Liver (tissue), 3 donors: ENCODE data around the gene COPZ1.

Experiments used
- CTCF ChIP-seq: fragments of 150-350 bp; IDR thresholded peaks from 2 replicates; pipeline ENCODE4 v1.5.1; 2017; ENCODE audit warnings: improper control_type of control experiment, low read depth, low read length; ENCODE audit not compliant: missing input control
- EGR1 ChIP-seq, 2 donors: IDR thresholded peaks; 2 replicates each; pipeline ENCODE4 v1.6.1; 2016 to 2018; ENCODE audit warnings: antibody characterized with exemption in 2 of 2, low read depth in 2 of 2
- GABPA ChIP-seq, 2 donors: IDR thresholded peaks in 1 of 2; conservative IDR thresholded peaks in 1 of 2; 2 replicates each; pipeline ENCODE4 v1.6.1; 2016; ENCODE audit warnings: antibody characterized with exemption in 2 of 2, mild to moderate bottlenecking in 1 of 2, moderate library complexity in 1 of 2
- HNF4A ChIP-seq, 2 donors: conservative IDR thresholded peaks; 2 replicates each; pipeline ENCODE4 v1.6.1; 2016; ENCODE audit warnings: antibody characterized with exemption in 2 of 2, mild to moderate bottlenecking in 2 of 2
- MAX ChIP-seq: IDR thresholded peaks from 2 replicates; pipeline ENCODE4 v1.6.1; 2016; ENCODE audit warnings: antibody characterized with exemption
- RAD21 ChIP-seq, 2 donors: IDR thresholded peaks; 2 replicates each; pipeline ENCODE4 v1.6.1; 2016; ENCODE audit warnings: antibody characterized with exemption in 2 of 2, mild to moderate bottlenecking in 2 of 2
- REST ChIP-seq: IDR thresholded peaks from 2 replicates; pipeline ENCODE4 v1.6.1; 2016; ENCODE audit warnings: antibody characterized with exemption, mild to moderate bottlenecking
- SP1 ChIP-seq: IDR thresholded peaks from 2 replicates; pipeline ENCODE4 v1.6.1; 2018; ENCODE audit warnings: antibody characterized with exemption, mild to moderate bottlenecking
- YY1 ChIP-seq: IDR thresholded peaks from 2 replicates; pipeline ENCODE4 v1.6.1; 2016; ENCODE audit warnings: antibody characterized with exemption, mild to moderate bottlenecking
- ZBTB33 ChIP-seq: IDR thresholded peaks from 2 replicates; pipeline ENCODE4 v1.6.1; 2016; ENCODE audit warnings: antibody characterized with exemption
- donor health status: healthy.
- donor health status: healthy.

- TF ChIP-seq CTCF (no peak), SP1 (no peak), REST (no peak), YY1 (no peak), HNF4A (conservative IDR thresholded peaks at IDR 0.05) (no peak), MAX (no peak), ZBTB33 (no peak), EGR1 (IDR thresholded peaks at IDR 0.05; ENCODE audit: low read depth in 2 of 2) (no peak), RAD21 (IDR thresholded peaks at IDR 0.05) (no peak), GABPA (IDR thresholded peaks at IDR 0.05 in 1 of 2, conservative IDR thresholded peaks at IDR 0.05 in 1 of 2) (no peak)
Observed at GRCh38 chr12:54303640-54304039, 21.3 kb upstream of the COPZ1 start.
